ENCODE measurements around the gene OR52A5.

DNA sequence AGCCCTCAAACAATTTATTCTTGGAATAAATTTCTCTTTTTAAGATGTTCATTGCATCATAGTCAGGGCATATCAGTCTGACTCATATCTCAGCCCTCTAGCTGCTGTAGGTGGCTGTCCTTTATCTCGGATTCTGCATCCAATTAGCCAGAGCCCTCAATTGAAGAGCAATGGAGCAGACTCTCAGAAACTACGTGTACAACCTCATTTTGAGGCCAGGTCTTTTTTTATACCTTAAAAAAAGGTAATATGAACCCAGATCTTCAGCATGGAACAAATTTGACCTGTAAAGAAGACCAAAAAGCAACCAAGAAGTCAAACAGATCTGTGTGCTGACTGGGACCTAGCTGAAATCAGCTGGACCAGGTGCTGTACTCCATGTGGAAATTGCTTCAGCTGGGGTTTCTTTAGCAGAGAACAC, 8.7 kb downstream of the OR52A5 start:
- TF ChIP-seq CTCF (IDR thresholded peaks at IDR 0.05; ENCODE audit: low read length) (no peak), EZH2phosphoT487 (IDR thresholded peaks at IDR 0.05; ENCODE audit: low read length) (no peak), EZH2 (optimal IDR thresholded peaks at IDR 0.05; ENCODE audit: low read depth, low read length) (no peak)

Measured in MM.1S (cell line).